Measurements from ENCODE around the gene PTPRN2. TPM values are rescaled to one million over a fixed set of nuclear protein-coding genes. Genes with fewer than 3 reads are reported as not detected.

Gene PTPRN2
- polyA plus RNA-seq, 2 donors, result 0.37 to 0.40 TPM

DNA sequence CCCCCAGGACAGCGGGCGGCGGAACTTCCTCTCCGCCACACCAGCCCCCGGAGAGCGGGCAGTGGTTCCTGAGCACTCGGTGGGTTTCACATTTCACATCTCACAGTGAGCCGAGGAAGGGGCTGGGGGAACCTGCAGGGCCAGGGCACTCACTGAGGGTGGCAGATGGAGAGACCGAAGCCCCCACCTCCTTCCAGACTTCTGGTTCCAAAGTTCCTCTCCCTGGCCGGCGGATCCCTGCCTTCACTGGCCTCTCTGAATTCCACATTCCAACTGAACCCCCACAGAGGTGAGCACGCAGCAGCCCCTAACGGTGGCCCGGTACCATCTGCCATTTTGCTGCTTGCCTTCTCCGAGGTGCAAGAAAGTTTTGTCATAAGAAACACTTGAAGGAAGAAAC lies 461.0 kb downstream of the PTPRN2 start:
- Histone ChIP-seq H3K4me1 (ENCODE audit: control insufficient read depth in 2 of 2, insufficient read depth in 2 of 2, low read length in 1 of 2) (no peaks in the 10 kb centered on the region), H3K9me3 (ENCODE audit: control insufficient read depth in 2 of 2, insufficient read depth in 1 of 2, low read depth in 1 of 2, low read length in 1 of 2) (peaks cover 5 to 16% of the 10 kb centered on the region in 2 donors), H3K4me3 (ENCODE audit: low read depth in 1 of 2, low read length in 2 of 2) (no peak overlapping the region), H3K36me3 (ENCODE audit: control insufficient read depth in 2 of 2, insufficient read depth in 2 of 2, low read length in 1 of 2) (no peaks in the 10 kb centered on the region), H3K27me3 (ENCODE audit: control insufficient read depth in 1 of 2, insufficient read depth in 2 of 2, low read length in 2 of 2) (no peaks in the 10 kb centered on the region), H3K27ac (ENCODE audit: low read depth in 2 of 2, low read length in 1 of 2) (no peak overlapping the region)
- WGBS, 2 donors, result 95 to 98% methylated on average over 15 of the region's 15 CpGs

DNA sequence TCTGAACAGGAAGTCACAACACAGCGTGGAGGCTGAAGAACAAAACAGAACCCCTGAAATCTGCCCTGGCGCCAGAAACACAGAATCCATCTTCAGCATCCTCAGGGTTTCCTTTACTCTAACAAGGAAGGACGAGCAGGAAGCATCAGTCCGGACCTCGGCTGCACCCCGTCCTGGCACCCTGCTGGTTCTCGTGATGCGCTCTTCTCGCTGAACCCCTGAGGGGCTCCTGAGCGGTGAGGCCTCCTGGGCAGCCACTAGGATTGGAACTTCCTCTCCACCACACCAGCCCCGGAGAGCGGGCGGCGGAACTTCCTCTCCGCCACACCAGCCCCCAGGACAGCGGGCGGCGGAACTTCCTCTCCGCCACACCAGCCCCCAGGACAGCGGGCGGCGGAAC lies 461.9 kb downstream of the PTPRN2 start:
- H3K4me1 ChIP-seq (ENCODE audit: control insufficient read depth in 2 of 2, insufficient read depth in 2 of 2, low read length in 1 of 2), result no peaks in the 10 kb centered on the region
- H3K36me3 ChIP-seq (ENCODE audit: control insufficient read depth in 2 of 2, insufficient read depth in 2 of 2, low read length in 1 of 2), result no peaks in the 10 kb centered on the region
- H3K27me3 ChIP-seq (ENCODE audit: control insufficient read depth in 1 of 2, insufficient read depth in 2 of 2, low read length in 2 of 2), result no peaks in the 10 kb centered on the region
- H3K4me3 ChIP-seq (ENCODE audit: low read depth in 1 of 2, low read length in 2 of 2), result no peak overlapping the region
- 92 to 93% methylated on average over 15 to 19 of the region's 22 CpGs for WGBS, 2 donors
- peaks cover 5 to 16% of the 10 kb centered on the region in 2 donors for H3K9me3 ChIP-seq (ENCODE audit: control insufficient read depth in 2 of 2, insufficient read depth in 1 of 2, low read depth in 1 of 2, low read length in 1 of 2)
- H3K27ac ChIP-seq (ENCODE audit: low read depth in 2 of 2, low read length in 1 of 2), result no peak overlapping the region

DNA sequence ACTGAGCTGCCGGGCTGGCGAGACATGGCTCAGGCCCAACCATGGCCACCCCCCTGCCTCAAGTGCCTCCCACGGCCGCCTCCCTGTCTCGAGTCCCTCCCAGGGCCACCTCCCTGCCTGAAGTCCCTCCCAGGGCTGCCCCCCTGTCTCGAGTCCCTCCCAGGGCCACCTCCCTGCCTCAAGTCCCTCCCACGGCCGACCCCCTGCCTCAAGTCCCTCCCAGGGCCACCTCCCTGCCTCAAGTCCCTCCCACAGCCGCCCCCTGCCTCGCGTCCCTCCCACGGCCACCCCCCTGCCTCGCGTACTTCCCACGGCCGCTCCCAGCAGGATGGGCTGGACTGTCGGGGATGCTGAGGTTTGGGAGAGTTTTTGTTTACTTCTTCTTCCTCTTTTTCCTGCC lies 462.5 kb downstream of the PTPRN2 start:
- Histone ChIP-seq H3K36me3 (ENCODE audit: control insufficient read depth in 2 of 2, insufficient read depth in 2 of 2, low read length in 1 of 2) (no peaks in the 10 kb centered on the region), H3K9me3 (ENCODE audit: control insufficient read depth in 2 of 2, insufficient read depth in 1 of 2, low read depth in 1 of 2, low read length in 1 of 2) (peaks cover 5 to 16% of the 10 kb centered on the region in 2 donors), H3K27ac (ENCODE audit: low read depth in 2 of 2, low read length in 1 of 2) (no peak overlapping the region), H3K4me1 (ENCODE audit: control insufficient read depth in 2 of 2, insufficient read depth in 2 of 2, low read length in 1 of 2) (no peaks in the 10 kb centered on the region), H3K4me3 (ENCODE audit: low read depth in 1 of 2, low read length in 2 of 2) (no peak overlapping the region), H3K27me3 (ENCODE audit: control insufficient read depth in 1 of 2, insufficient read depth in 2 of 2, low read length in 2 of 2) (no peaks in the 10 kb centered on the region)
- 86 to 91% methylated on average over 12 to 17 of the region's 17 CpGs for WGBS, 2 donors

DNA sequence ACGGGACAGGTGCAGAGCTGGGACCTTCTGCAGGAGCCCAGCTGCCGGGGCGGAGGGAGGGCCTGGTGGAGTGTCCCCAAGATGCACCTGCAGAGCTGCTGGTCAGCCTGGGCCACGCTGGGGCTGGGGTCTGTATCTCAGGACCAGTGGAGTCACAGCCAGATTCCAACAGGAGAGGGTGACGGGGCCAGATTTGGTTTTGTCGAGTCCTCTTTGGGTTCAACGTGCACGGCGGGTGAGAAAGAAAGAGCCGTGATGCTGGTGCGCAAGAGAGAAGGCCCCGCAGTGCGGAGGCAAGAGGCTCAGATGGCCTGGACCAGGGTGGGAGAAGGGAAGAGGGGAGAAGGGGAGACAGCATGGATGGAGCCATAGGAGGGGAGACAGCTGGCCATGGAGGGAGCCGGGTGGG lies 462.9 kb downstream of the PTPRN2 start:
- H3K9me3 ChIP-seq (ENCODE audit: control insufficient read depth in 2 of 2, insufficient read depth in 1 of 2, low read depth in 1 of 2, low read length in 1 of 2), result peaks cover 5 to 16% of the 10 kb centered on the region in 2 donors
- H3K27ac ChIP-seq (ENCODE audit: low read depth in 2 of 2, low read length in 1 of 2), result no peak overlapping the region
- H3K36me3 ChIP-seq (ENCODE audit: control insufficient read depth in 2 of 2, insufficient read depth in 2 of 2, low read length in 1 of 2), result no peaks in the 10 kb centered on the region
- H3K27me3 ChIP-seq (ENCODE audit: control insufficient read depth in 1 of 2, insufficient read depth in 2 of 2, low read length in 2 of 2), result no peaks in the 10 kb centered on the region
- WGBS, 2 donors, result 88 to 90% methylated on average over 13 to 14 of the region's 14 CpGs
- no peak overlapping the region for H3K4me3 ChIP-seq (ENCODE audit: low read depth in 1 of 2, low read length in 2 of 2)
- H3K4me1 ChIP-seq (ENCODE audit: control insufficient read depth in 2 of 2, insufficient read depth in 2 of 2, low read length in 1 of 2), result no peaks in the 10 kb centered on the region

DNA sequence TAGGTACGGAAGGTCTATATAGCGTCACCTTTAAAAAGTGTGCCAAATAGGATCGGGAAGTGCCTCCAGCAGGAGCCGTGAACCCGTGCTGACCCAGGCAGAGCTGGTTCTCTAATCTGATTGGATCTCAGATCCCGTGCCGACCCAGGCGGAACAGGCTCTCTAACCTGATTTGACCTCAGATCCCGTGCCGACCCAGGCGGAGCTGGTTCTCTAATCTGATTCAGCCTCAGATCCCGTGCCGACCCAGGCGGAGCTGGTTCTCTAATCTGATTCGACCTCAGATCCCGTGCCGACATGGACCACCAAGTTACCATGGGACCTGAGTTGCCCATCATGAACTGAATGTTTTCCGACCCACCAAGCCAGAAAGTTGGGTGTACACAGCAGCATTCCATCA lies 463.9 kb downstream of the PTPRN2 start:
- no peak overlapping the region for H3K4me3 ChIP-seq (ENCODE audit: low read depth in 1 of 2, low read length in 2 of 2)

DNA sequence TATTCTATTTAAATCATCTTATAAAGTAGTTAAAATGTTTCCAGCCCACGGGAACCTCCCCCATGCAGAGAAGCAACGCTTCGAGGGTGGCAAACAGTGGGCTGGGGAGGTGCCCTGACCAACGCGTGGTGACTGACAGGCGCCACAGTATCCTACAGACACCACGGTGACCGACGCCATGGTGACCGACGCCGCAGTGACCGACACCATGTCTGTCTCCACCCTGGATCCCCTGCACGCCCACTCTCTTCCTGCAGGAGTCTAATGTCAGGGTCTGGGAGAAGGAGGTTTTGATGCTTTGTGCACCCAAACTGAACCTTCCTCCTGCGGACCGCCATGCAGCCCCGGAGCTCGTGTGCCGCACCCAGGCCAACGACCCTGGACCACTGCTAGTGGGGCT lies 464.4 kb downstream of the PTPRN2 start:
- Histone ChIP-seq H3K27me3 (ENCODE audit: control insufficient read depth in 1 of 2, insufficient read depth in 2 of 2, low read length in 2 of 2) (no peaks in the 10 kb centered on the region), H3K9me3 (ENCODE audit: control insufficient read depth in 2 of 2, insufficient read depth in 1 of 2, low read depth in 1 of 2, low read length in 1 of 2) (peaks cover 5 to 8% of the 10 kb centered on the region in 2 donors), H3K36me3 (ENCODE audit: control insufficient read depth in 2 of 2, insufficient read depth in 2 of 2, low read length in 1 of 2) (no peaks in the 10 kb centered on the region), H3K27ac (ENCODE audit: low read depth in 2 of 2, low read length in 1 of 2) (no peak overlapping the region), H3K4me1 (ENCODE audit: control insufficient read depth in 2 of 2, insufficient read depth in 2 of 2, low read length in 1 of 2) (no peaks in the 10 kb centered on the region), H3K4me3 (ENCODE audit: low read depth in 1 of 2, low read length in 2 of 2) (no peak overlapping the region)
- WGBS, 2 donors, result 91 to 95% methylated on average over 20 of the region's 20 CpGs

More for the DNA sequence above, 463.9 kb downstream of the PTPRN2 start:
- Histone ChIP-seq H3K4me1 (ENCODE audit: control insufficient read depth in 2 of 2, insufficient read depth in 2 of 2, low read length in 1 of 2) (no peaks in the 10 kb centered on the region), H3K9me3 (ENCODE audit: control insufficient read depth in 2 of 2, insufficient read depth in 1 of 2, low read depth in 1 of 2, low read length in 1 of 2) (peaks cover 5 to 8% of the 10 kb centered on the region in 2 donors), H3K27me3 (ENCODE audit: control insufficient read depth in 1 of 2, insufficient read depth in 2 of 2, low read length in 2 of 2) (no peaks in the 10 kb centered on the region), H3K27ac (ENCODE audit: low read depth in 2 of 2, low read length in 1 of 2) (no peak overlapping the region), H3K36me3 (ENCODE audit: control insufficient read depth in 2 of 2, insufficient read depth in 2 of 2, low read length in 1 of 2) (no peaks in the 10 kb centered on the region)
- WGBS, 2 donors, result 95 to 96% methylated on average over 18 of the region's 18 CpGs

DNA sequence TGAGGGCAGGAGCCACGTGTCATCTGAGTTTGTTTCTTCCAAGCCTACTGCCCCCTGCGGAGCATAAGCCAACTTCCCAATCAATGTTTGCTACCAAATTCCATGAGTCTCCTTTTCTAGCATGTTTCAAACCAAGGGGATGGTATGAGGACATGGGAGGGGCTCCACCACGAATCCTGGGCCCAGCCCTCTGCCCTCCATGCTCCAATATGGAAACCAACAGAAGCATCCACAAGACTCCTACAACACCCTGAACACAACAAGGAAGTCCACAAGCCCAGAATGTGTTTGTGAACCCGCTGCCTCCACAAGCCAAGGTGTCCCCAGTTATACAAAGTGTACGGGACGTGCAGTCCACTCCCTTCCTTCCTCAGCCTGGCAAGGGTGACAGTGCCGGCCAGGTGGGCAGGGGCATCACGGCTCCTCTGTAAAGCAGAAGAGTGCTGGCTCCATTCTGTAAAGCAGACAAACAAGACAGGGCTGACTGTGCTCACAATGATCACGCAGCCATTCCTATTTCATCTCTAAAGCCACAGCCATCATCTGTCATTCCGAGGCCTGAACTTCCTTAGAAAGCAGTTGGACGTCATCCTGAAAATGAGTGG lies 466.1 kb downstream of the PTPRN2 start:
- WGBS, 2 donors, result 75% methylated on average over 11 of the region's 11 CpGs

DNA sequence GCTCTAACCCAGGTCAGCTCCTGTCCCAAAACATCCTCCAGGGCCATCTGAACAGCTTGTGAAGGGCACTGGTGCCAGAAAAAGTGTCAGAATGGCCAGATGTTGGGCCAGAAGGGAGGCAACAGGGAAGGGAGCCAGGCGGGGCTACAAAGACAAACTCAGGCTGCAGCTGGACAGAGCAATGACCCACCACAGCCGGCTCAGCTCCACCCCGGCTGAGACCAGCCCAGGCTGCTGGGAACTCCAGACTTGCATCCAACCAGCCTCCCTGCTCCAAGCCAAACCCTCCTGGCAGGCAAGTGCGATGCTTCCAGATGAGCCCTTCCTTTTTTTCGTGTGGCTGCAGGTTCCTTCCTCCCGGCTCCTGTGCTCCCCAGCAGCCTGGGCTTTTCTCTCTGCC lies 466.9 kb downstream of the PTPRN2 start:
- Histone ChIP-seq H3K27me3 (ENCODE audit: control insufficient read depth in 1 of 2, insufficient read depth in 2 of 2, low read length in 2 of 2) (no peaks in the 10 kb centered on the region), H3K4me1 (ENCODE audit: control insufficient read depth in 2 of 2, insufficient read depth in 2 of 2, low read length in 1 of 2) (no peaks in the 10 kb centered on the region), H3K4me3 (ENCODE audit: low read depth in 1 of 2, low read length in 2 of 2) (no peak overlapping the region), H3K9me3 (ENCODE audit: control insufficient read depth in 2 of 2, insufficient read depth in 1 of 2, low read depth in 1 of 2, low read length in 1 of 2) (peaks cover 7 to 9% of the 10 kb centered on the region in 2 donors), H3K27ac (ENCODE audit: low read depth in 2 of 2, low read length in 1 of 2) (no peak overlapping the region), H3K36me3 (ENCODE audit: control insufficient read depth in 2 of 2, insufficient read depth in 2 of 2, low read length in 1 of 2) (no peaks in the 10 kb centered on the region)
- 48 to 58% methylated on average over 6 of the region's 6 CpGs for WGBS, 2 donors

More for the DNA sequence above, 466.1 kb downstream of the PTPRN2 start:
- Histone ChIP-seq H3K9me3 (ENCODE audit: control insufficient read depth in 2 of 2, insufficient read depth in 1 of 2, low read depth in 1 of 2, low read length in 1 of 2) (peaks cover 3% of the 10 kb centered on the region in 2 donors), H3K27ac (ENCODE audit: low read depth in 2 of 2, low read length in 1 of 2) (no peak overlapping the region), H3K36me3 (ENCODE audit: control insufficient read depth in 2 of 2, insufficient read depth in 2 of 2, low read length in 1 of 2) (no peaks in the 10 kb centered on the region), H3K27me3 (ENCODE audit: control insufficient read depth in 1 of 2, insufficient read depth in 2 of 2, low read length in 2 of 2) (no peaks in the 10 kb centered on the region), H3K4me3 (ENCODE audit: low read depth in 1 of 2, low read length in 2 of 2) (no peak overlapping the region), H3K4me1 (ENCODE audit: control insufficient read depth in 2 of 2, insufficient read depth in 2 of 2, low read length in 1 of 2) (no peaks in the 10 kb centered on the region)

DNA sequence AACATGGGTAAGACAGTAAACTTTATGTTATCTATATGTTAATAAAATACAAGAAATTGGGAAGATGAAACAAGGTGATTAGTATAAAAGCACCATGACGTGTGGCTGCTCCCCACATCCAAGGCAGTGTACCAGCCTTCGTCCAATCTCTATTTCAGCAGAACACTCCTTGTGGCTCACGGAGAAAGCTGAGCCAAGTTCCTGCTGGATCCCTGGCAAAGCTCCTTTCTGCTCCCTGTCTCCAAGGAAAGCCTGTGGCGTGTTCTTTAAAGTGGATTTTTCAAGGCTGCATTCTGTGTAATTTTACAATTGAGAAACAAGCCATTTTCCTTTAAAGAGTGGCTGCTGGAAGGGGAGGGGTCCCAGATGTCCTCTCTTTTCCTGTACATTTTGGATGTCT lies 467.3 kb downstream of the PTPRN2 start:
- Histone ChIP-seq H3K36me3 (ENCODE audit: control insufficient read depth in 2 of 2, insufficient read depth in 2 of 2, low read length in 1 of 2) (no peaks in the 10 kb centered on the region), H3K27ac (ENCODE audit: low read depth in 2 of 2, low read length in 1 of 2) (no peak overlapping the region), H3K4me1 (ENCODE audit: control insufficient read depth in 2 of 2, insufficient read depth in 2 of 2, low read length in 1 of 2) (no peaks in the 10 kb centered on the region), H3K27me3 (ENCODE audit: control insufficient read depth in 1 of 2, insufficient read depth in 2 of 2, low read length in 2 of 2) (no peaks in the 10 kb centered on the region), H3K4me3 (ENCODE audit: low read depth in 1 of 2, low read length in 2 of 2) (no peak overlapping the region), H3K9me3 (ENCODE audit: control insufficient read depth in 2 of 2, insufficient read depth in 1 of 2, low read depth in 1 of 2, low read length in 1 of 2) (peaks cover 8 to 11% of the 10 kb centered on the region in 2 donors)
- WGBS, 2 donors, result 69 to 76% methylated on average over 4 of the region's 4 CpGs
